ENCODE measurements around the gene FGF12. TPM values are rescaled to one million over a fixed set of nuclear protein-coding genes. Genes with fewer than 3 reads are reported as not detected.

The FGF12 gene
- total and polyA plus RNA-seq, 2 donors (not counting 1 experiment from before 2014, with no cell fraction given): 0.17 TPM; not detected in 1

GRCh38 chr3:192684151-192684550, 43.2 kb downstream of the FGF12 start:
- DNase-seq (ENCODE audit: low read depth in 2 of 2): no peak
- Histone ChIP-seq H4K20me1 (ENCODE audit: control insufficient read depth, extremely low read depth, insufficient read depth, low read length) (no peaks in the 10 kb centered on the region), H3K79me2 (ENCODE audit: control insufficient read depth, insufficient read depth, low read length) (no peaks in the 10 kb centered on the region), H3K27me3 (ENCODE audit: control insufficient read depth, insufficient read depth, low read length) (no peaks in the 10 kb centered on the region), H3K9me3 (ENCODE audit: control insufficient read depth, insufficient read depth, low read depth, low read length) (no peaks in the 10 kb centered on the region), H3K9ac (ENCODE audit: insufficient read depth, low read length) (no peak overlapping the region), H3K4me2 (ENCODE audit: extremely low read depth, insufficient read depth, low read length) (no peak overlapping the region), H3K27ac (ENCODE audit: insufficient read depth, low read length) (no peak overlapping the region), H3K36me3 (ENCODE audit: control insufficient read depth, insufficient read depth, low read length) (no peaks in the 10 kb centered on the region), H3K4me1 (ENCODE audit: control insufficient read depth, extremely low read depth, insufficient read depth, low read length) (no peaks in the 10 kb centered on the region), H2AFZ (ENCODE audit: low read length) (no peak overlapping the region), H3K4me3 (replicated peaks in 1 of 4; ENCODE audit: control extremely low read depth in 1 of 4, insufficient read depth in 1 of 4, low read depth in 3 of 4, low read length in 4 of 4) (no peak overlapping the region)
- TF ChIP-seq, protein P1, sequence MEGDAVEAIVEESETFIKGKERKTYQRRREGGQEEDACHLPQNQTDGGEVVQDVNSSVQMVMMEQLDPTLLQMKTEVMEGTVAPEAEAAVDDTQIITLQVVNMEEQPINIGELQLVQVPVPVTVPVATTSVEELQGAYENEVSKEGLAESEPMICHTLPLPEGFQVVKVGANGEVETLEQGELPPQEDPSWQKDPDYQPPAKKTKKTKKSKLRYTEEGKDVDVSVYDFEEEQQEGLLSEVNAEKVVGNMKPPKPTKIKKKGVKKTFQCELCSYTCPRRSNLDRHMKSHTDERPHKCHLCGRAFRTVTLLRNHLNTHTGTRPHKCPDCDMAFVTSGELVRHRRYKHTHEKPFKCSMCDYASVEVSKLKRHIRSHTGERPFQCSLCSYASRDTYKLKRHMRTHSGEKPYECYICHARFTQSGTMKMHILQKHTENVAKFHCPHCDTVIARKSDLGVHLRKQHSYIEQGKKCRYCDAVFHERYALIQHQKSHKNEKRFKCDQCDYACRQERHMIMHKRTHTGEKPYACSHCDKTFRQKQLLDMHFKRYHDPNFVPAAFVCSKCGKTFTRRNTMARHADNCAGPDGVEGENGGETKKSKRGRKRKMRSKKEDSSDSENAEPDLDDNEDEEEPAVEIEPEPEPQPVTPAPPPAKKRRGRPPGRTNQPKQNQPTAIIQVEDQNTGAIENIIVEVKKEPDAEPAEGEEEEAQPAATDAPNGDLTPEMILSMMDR (conservative IDR thresholded peaks at IDR 0.05 in 1 of 2, IDR thresholded peaks at IDR 0.05 in 1 of 2; ENCODE audit: low read depth in 1 of 2, low read length in 2 of 2): no peak
- no peak for TF ChIP-seq EZH2 (IDR thresholded peaks at IDR 0.05; ENCODE audit: low read length, missing control alignments)

- Histone ChIP-seq H3K36me3 (ENCODE audit: control insufficient read depth, insufficient read depth, low read length) (no peaks in the 10 kb centered on the region), H2AFZ (ENCODE audit: low read length) (no peak overlapping the region), H3K9me3 (ENCODE audit: control insufficient read depth, insufficient read depth, low read depth, low read length) (no peaks in the 10 kb centered on the region), H3K4me1 (ENCODE audit: control insufficient read depth, extremely low read depth, insufficient read depth, low read length) (no peaks in the 10 kb centered on the region), H3K27ac (ENCODE audit: insufficient read depth, low read length) (no peak overlapping the region), H3K27me3 (ENCODE audit: control insufficient read depth, insufficient read depth, low read length) (no peaks in the 10 kb centered on the region), H4K20me1 (ENCODE audit: control insufficient read depth, extremely low read depth, insufficient read depth, low read length) (no peaks in the 10 kb centered on the region), H3K79me2 (ENCODE audit: control insufficient read depth, insufficient read depth, low read length) (no peaks in the 10 kb centered on the region), H3K4me2 (ENCODE audit: extremely low read depth, insufficient read depth, low read length) (no peak overlapping the region), H3K4me3 (replicated peaks in 1 of 4; ENCODE audit: control extremely low read depth in 1 of 4, insufficient read depth in 1 of 4, low read depth in 3 of 4, low read length in 4 of 4) (no peak overlapping the region), H3K9ac (ENCODE audit: insufficient read depth, low read length) (no peak overlapping the region)
- TF ChIP-seq EZH2 (IDR thresholded peaks at IDR 0.05; ENCODE audit: low read length, missing control alignments): no peak
- TF ChIP-seq, protein P1 (conservative IDR thresholded peaks at IDR 0.05 in 1 of 2, IDR thresholded peaks at IDR 0.05 in 1 of 2; ENCODE audit: low read depth in 1 of 2, low read length in 2 of 2): no peak
- no peak for DNase-seq (ENCODE audit: low read depth in 2 of 2)
Measured at GRCh38 chr3:192675958-192676649, 51.2 kb downstream of the FGF12 start.

- Histone ChIP-seq H4K20me1 (ENCODE audit: control insufficient read depth, extremely low read depth, insufficient read depth, low read length) (no peaks in the 10 kb centered on the region), H3K4me2 (ENCODE audit: extremely low read depth, insufficient read depth, low read length) (no peak overlapping the region), H2AFZ (ENCODE audit: low read length) (no peak overlapping the region), H3K9me3 (ENCODE audit: control insufficient read depth, insufficient read depth, low read depth, low read length) (no peaks in the 10 kb centered on the region), H3K4me3 (replicated peaks in 1 of 4; ENCODE audit: control extremely low read depth in 1 of 4, insufficient read depth in 1 of 4, low read depth in 3 of 4, low read length in 4 of 4) (no peak overlapping the region), H3K27me3 (ENCODE audit: control insufficient read depth, insufficient read depth, low read length) (no peaks in the 10 kb centered on the region), H3K36me3 (ENCODE audit: control insufficient read depth, insufficient read depth, low read length) (no peaks in the 10 kb centered on the region), H3K4me1 (ENCODE audit: control insufficient read depth, extremely low read depth, insufficient read depth, low read length) (no peaks in the 10 kb centered on the region), H3K27ac (ENCODE audit: insufficient read depth, low read length) (no peak overlapping the region), H3K79me2 (ENCODE audit: control insufficient read depth, insufficient read depth, low read length) (no peaks in the 10 kb centered on the region), H3K9ac (ENCODE audit: insufficient read depth, low read length) (no peak overlapping the region)
- TF ChIP-seq EZH2 (IDR thresholded peaks at IDR 0.05; ENCODE audit: low read length, missing control alignments): no peak
- TF ChIP-seq, protein P1 (conservative IDR thresholded peaks at IDR 0.05 in 1 of 2, IDR thresholded peaks at IDR 0.05 in 1 of 2; ENCODE audit: low read depth in 1 of 2, low read length in 2 of 2): no peak
- no peak for DNase-seq (ENCODE audit: low read depth in 2 of 2)
Measured at GRCh38 chr3:192655628-192656027, 71.7 kb downstream of the FGF12 start.
